Keratinocyte (primary cell): Measurements from ENCODE around the gene SERPINB11. TPM values are rescaled to one million over a fixed set of nuclear protein-coding genes. Genes with fewer than 3 reads are reported as not detected.

ENCODE experiments used
- DNase-seq: peaks from one replicate; pipeline ENCODE4 v3.0.0-alpha.2; 2011; ENCODE audit warnings: low read depth, missing footprints, low spot score
- FAIRE-seq: peaks from 2 replicates; lab custom pipeline; 2011; peaks lifted over from hg19 to GRCh38; lab: Jason Lieb, UNC
- H2AFZ ChIP-seq: 2 replicates; pipeline ENCODE4 v1.6.0; 2012; ENCODE audit warnings: low read length, control low read depth, inconsistent platforms; ENCODE audit not compliant: control insufficient read depth
- H3K27ac ChIP-seq: 2 replicates; pipeline ENCODE4 v1.5.1; 2011; ENCODE audit warnings: low read length; ENCODE audit not compliant: control insufficient read depth, insufficient read depth
- H3K27me3 ChIP-seq: 3 replicates; pipeline ENCODE4 v1.6.0; 2011; ENCODE audit warnings: low read length; ENCODE audit not compliant: control insufficient read depth, insufficient read depth; ENCODE audit errors: extremely low read depth
- H3K36me3 ChIP-seq, 2 experiments: 2 replicates in 1 of 2; 3 replicates in 1 of 2; pipeline ENCODE4 v1.5.1; 2011; ENCODE audit warnings: low read length in 2 of 2, mild to moderate bottlenecking in 1 of 2; ENCODE audit not compliant: control insufficient read depth in 2 of 2, insufficient read depth in 2 of 2; ENCODE audit errors: extremely low read depth in 1 of 2
- H3K4me1 ChIP-seq: 3 replicates; pipeline ENCODE4 v1.5.1; 2011; ENCODE audit warnings: low read length; ENCODE audit not compliant: control insufficient read depth, insufficient read depth; ENCODE audit errors: extremely low read depth
- H3K4me2 ChIP-seq: 3 replicates; pipeline ENCODE4 v1.6.0; 2011; ENCODE audit warnings: low read depth, low read length; ENCODE audit not compliant: control insufficient read depth, insufficient read depth; ENCODE audit errors: extremely low read depth
- H3K4me3 ChIP-seq, 3 experiments: fragments of 200-600 bp in 1 of 3; sonication (generic) in 1 of 3; 2 replicates in 2 of 3; 3 replicates in 1 of 3; pipeline ENCODE4 v1.5.1; 2011 to 2016; ENCODE audit warnings: low read length in 3 of 3, mild to moderate bottlenecking in 3 of 3, control low read depth in 2 of 3, inconsistent platforms in 1 of 3, low read depth in 1 of 3, mixed read lengths in 1 of 3, mixed run types in 1 of 3, moderate library complexity in 1 of 3; ENCODE audit not compliant: control insufficient read depth in 2 of 3, insufficient read depth in 2 of 3; ENCODE audit errors: extremely low read depth in 1 of 3
- H3K79me2 ChIP-seq: 2 replicates; pipeline ENCODE4 v1.6.0; 2012; ENCODE audit warnings: low read length; ENCODE audit not compliant: control insufficient read depth, insufficient read depth
- H3K9ac ChIP-seq: 3 replicates; pipeline ENCODE4 v1.6.0; 2011; ENCODE audit warnings: low read length; ENCODE audit not compliant: control insufficient read depth, insufficient read depth; ENCODE audit errors: extremely low read depth
- H3K9me1 ChIP-seq: 3 replicates; pipeline ENCODE4 v1.6.0; 2011; ENCODE audit warnings: low read length; ENCODE audit not compliant: control insufficient read depth, insufficient read depth; ENCODE audit errors: extremely low read depth
- H3K9me3 ChIP-seq: 2 replicates; pipeline ENCODE4 v1.5.1; 2012; ENCODE audit warnings: low read depth, low read length; ENCODE audit not compliant: control insufficient read depth
- H4K20me1 ChIP-seq: 3 replicates; pipeline ENCODE4 v1.6.0; 2011; ENCODE audit warnings: low read length; ENCODE audit not compliant: control insufficient read depth, insufficient read depth; ENCODE audit errors: extremely low read depth
- CTCF ChIP-seq, 3 experiments: IDR thresholded peaks in 1 of 3; conservative IDR thresholded peaks in 1 of 3; optimal IDR thresholded peaks in 1 of 3; 2 replicates in 2 of 3; 3 replicates in 1 of 3; pipeline versions ENCODE3 to v1.5.1; 2011; ENCODE audit warnings: low read length in 3 of 3, mild to moderate bottlenecking in 3 of 3, moderate library complexity in 2 of 3, control low read depth in 1 of 3, inconsistent platforms in 1 of 3; ENCODE audit not compliant: insufficient read depth in 2 of 3; ENCODE audit errors: extremely low read depth in 1 of 3
- EZH2 ChIP-seq: IDR thresholded peaks from one replicate; pipeline ENCODE4 v1.6.1; 2012; ENCODE audit warnings: inconsistent platforms, mild to moderate bottlenecking, low read length, moderate library complexity
- dilution Hi-C: fragments of 300-500 bp; cut with MboI; formaldehyde crosslinking; loops from one replicate; pipeline ENCODE4 v1.7.0; 2020; ENCODE audit warnings: low sequenced_read_pairs; ENCODE audit not compliant: extremely low pct_ligation_motif_present
- polyA plus RNA-seq, 5 experiments: library from polyadenylated mRNA; depleted of rRNA in 3 of 5; stranded (reverse) in 3 of 5; stranded (forward) in 1 of 5; unstranded in 1 of 5; fragments of >200 nt; gene quantifications; 1 replicate in 1 of 5; 2 replicates in 3 of 5; 3 replicates in 1 of 5; pipeline versions ENCODE4 v1.2.1 to v1.2.3, GENCODE V29; 2011 to 2012; ENCODE audit warnings: missing spikeins in 2 of 5, low read depth in 1 of 5, low replicate concordance in 1 of 5

Gene SERPINB11
- polyA plus RNA-seq, 1 donor (not counting 4 experiments of a cell fraction or from before 2014, with no cell fraction given), result not detected

GRCh38 chr18:63707816-63708215 lies 5.1 kb downstream of the SERPINB11 start:
- no peaks in the 10 kb centered on the region for H3K9me3 ChIP-seq
- TF ChIP-seq EZH2 (no peak), CTCF (optimal IDR thresholded peaks at IDR 0.05 in 1 of 3, IDR thresholded peaks at IDR 0.05 in 1 of 3, conservative IDR thresholded peaks at IDR 0.05 in 1 of 3; ENCODE audit: extremely low read depth in 1 of 3, insufficient read depth in 2 of 3, low read length in 3 of 3) (no peak)
- H3K9me1 ChIP-seq, result no peaks in the 10 kb centered on the region
- no peaks in the 10 kb centered on the region for H3K27me3 ChIP-seq
- no peaks in the 10 kb centered on the region for H3K36me3 ChIP-seq
- DNase-seq (no peak), FAIRE-seq (no peak)
- H2AFZ ChIP-seq, result no peak overlapping the region
- H3K4me2 ChIP-seq, result no peak overlapping the region
- H3K9ac ChIP-seq, result no peak overlapping the region
- no peaks in the 10 kb centered on the region for H4K20me1 ChIP-seq
- H3K79me2 ChIP-seq, result no peaks in the 10 kb centered on the region
- H3K27ac ChIP-seq, result no peak overlapping the region
- H3K4me3 ChIP-seq, result no peak overlapping the region
- dilution Hi-C loops, result no loop called here
- H3K4me1 ChIP-seq, result no peaks in the 10 kb centered on the region

- DNase-seq, result no peak
Measured at GRCh38 chr18:63708650-63709049, 5.9 kb downstream of the SERPINB11 start.

More at GRCh38 chr18:63708650-63709049, 5.9 kb downstream of the SERPINB11 start:
- no peak overlapping the region for H3K4me3 ChIP-seq
- TF ChIP-seq CTCF (optimal IDR thresholded peaks at IDR 0.05 in 1 of 3, IDR thresholded peaks at IDR 0.05 in 1 of 3, conservative IDR thresholded peaks at IDR 0.05 in 1 of 3; ENCODE audit: extremely low read depth in 1 of 3, insufficient read depth in 2 of 3, low read length in 3 of 3) (no peak), EZH2 (no peak)
- no peak overlapping the region for H3K4me2 ChIP-seq
- no peaks in the 10 kb centered on the region for H3K9me1 ChIP-seq
- no peaks in the 10 kb centered on the region for H3K79me2 ChIP-seq
- no peak overlapping the region for H3K9ac ChIP-seq
- no peaks in the 10 kb centered on the region for H3K27me3 ChIP-seq
- no peak overlapping the region for H2AFZ ChIP-seq
- peak; percentile 71 for FAIRE-seq
- no peaks in the 10 kb centered on the region for H3K36me3 ChIP-seq
- no peaks in the 10 kb centered on the region for H3K9me3 ChIP-seq
- no peaks in the 10 kb centered on the region for H3K4me1 ChIP-seq
- dilution Hi-C loops, result no loop called here
- no peak overlapping the region for H3K27ac ChIP-seq
- no peaks in the 10 kb centered on the region for H4K20me1 ChIP-seq
